ENCODE measurements around the gene MCF2L2. TPM values are rescaled to one million over a fixed set of nuclear protein-coding genes. Genes with fewer than 3 reads are reported as not detected.
A peak's percentile ranks its signal among the peaks of the same experiment; 100 is the strongest.

Gene MCF2L2
- total and polyA plus RNA-seq, 5 donors from 2014 or later, result 2.1 to 20.7 (median 4.0) TPM

DNA sequence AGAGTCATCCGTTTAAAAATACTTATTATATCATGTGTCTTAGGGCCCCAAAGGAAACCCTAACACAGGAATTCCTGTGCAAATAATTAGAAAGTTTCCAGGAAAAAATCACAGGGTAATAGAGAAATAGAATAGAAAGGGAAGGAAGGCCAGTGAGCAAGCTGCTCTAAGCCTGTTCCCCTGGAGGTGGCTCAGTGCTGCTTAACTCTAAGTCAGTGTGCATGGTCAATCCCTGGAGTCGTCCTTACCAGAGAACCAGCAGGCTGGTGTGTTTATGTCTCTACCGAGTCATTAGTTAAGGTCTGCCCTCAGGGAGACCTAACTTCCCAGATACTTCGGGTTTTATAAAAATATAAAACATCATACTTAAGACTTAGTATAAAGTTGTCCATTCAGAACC lies 21.0 kb upstream of the MCF2L2 start:
- Mint-ChIP-seq H3K27me3 (no peaks in the 10 kb centered on the region), H3K36me3 (peaks cover 10% of the 10 kb centered on the region), H3K4me1 (peaks cover 8 to 27% (median 18%) of the 10 kb centered on the region in 4 donors), H3K9me3 (peaks cover 0 to 2% (median 0%) of the 10 kb centered on the region in 7 donors), H3K27ac (no peak overlapping the region), H3K4me3 (peak overlapping the region in 2 of 4 donors; percentile 10 to 99)
- H3K4me1 ChIP-seq (ENCODE audit: control insufficient read depth, insufficient read depth, low read length, poor library complexity, severe bottlenecking), result peaks cover 19% of the 10 kb centered on the region
- no peak overlapping the region for H3K27ac ChIP-seq (ENCODE audit: insufficient read depth, low read length, poor library complexity, severe bottlenecking)
- H3K36me3 ChIP-seq (ENCODE audit: control insufficient read depth, insufficient read depth, low read length), result peaks cover 6% of the 10 kb centered on the region
- ATAC-seq (ENCODE audit: low read depth in 2 of 2) (no peak), DNase-seq (no peak)
- H3K27me3 ChIP-seq (ENCODE audit: control insufficient read depth, insufficient read depth, low read length), result no peaks in the 10 kb centered on the region
- H3K4me3 ChIP-seq (ENCODE audit: low read depth, low read length), result peak overlapping the region; percentile 4
- H3K9me3 ChIP-seq (ENCODE audit: control insufficient read depth in 2 of 2, low read length in 2 of 2), result peaks cover 4 to 6% of the 10 kb centered on the region in 2 experiments

DNA sequence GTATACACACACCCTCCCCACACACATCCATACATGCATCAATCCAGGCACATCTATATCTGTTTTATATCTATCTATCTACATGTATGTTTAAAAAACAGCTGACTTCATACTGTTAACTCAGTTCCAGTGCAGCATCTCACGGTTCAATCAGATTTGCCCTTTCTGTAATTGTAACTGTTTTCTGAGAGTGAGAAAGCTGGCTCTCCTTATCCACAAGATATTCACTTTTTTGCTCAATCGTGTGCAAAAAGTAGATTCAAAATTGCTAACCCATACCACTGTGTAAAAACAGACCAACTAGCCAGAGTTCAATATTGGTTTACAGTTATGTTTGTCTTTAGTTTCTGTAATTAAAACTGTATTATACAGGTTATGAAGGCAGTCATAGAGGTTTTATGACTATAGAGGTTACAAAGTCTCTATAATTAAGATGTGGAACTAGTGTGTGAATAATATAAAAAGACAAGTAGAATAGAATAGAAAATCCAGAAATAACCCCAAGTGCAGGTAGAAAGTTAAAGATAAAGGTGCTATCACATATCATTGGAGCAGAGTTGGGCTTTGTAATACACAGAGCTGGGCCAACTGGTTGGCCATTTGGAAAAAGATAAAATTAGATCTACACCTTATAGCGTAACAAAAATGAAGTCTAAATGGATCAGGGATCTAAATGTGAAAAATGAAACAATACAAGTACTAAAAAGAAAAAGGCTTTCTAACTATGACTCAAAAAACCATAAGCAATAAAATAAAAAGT lies 20.1 kb upstream of the MCF2L2 start:
- no peak for DNase-seq
- peaks cover 5% of the 10 kb centered on the region for H3K36me3 Mint-ChIP-seq
- H3K4me3 Mint-ChIP-seq, result peak overlapping the region; percentile 91 to 99 (median 95)
- peak overlapping the region in 1 of 3 donors; percentile 70 for H3K27ac Mint-ChIP-seq
- peaks cover 8 to 27% (median 18%) of the 10 kb centered on the region in 4 donors for H3K4me1 Mint-ChIP-seq
- H3K4me3 ChIP-seq (ENCODE audit: low read depth, low read length), result peak overlapping the region; percentile 87
- no peaks in the 10 kb centered on the region for H3K27me3 ChIP-seq (ENCODE audit: control insufficient read depth, insufficient read depth, low read length)
- peaks cover 10 to 12% of the 10 kb centered on the region in 2 experiments for H3K9me3 ChIP-seq (ENCODE audit: control insufficient read depth in 2 of 2, low read length in 2 of 2)
- H3K36me3 ChIP-seq (ENCODE audit: control insufficient read depth, insufficient read depth, low read length), result peaks cover 6% of the 10 kb centered on the region
- H3K9me3 Mint-ChIP-seq, result peaks cover 0 to 7% (median 3%) of the 10 kb centered on the region in 7 donors
- H3K27ac ChIP-seq (ENCODE audit: insufficient read depth, low read length, poor library complexity, severe bottlenecking), result no peak overlapping the region
- peaks cover 19% of the 10 kb centered on the region for H3K4me1 ChIP-seq (ENCODE audit: control insufficient read depth, insufficient read depth, low read length, poor library complexity, severe bottlenecking)
- H3K27me3 Mint-ChIP-seq, result no peaks in the 10 kb centered on the region
- ATAC-seq (ENCODE audit: low read depth in 2 of 2), result no peak

DNA sequence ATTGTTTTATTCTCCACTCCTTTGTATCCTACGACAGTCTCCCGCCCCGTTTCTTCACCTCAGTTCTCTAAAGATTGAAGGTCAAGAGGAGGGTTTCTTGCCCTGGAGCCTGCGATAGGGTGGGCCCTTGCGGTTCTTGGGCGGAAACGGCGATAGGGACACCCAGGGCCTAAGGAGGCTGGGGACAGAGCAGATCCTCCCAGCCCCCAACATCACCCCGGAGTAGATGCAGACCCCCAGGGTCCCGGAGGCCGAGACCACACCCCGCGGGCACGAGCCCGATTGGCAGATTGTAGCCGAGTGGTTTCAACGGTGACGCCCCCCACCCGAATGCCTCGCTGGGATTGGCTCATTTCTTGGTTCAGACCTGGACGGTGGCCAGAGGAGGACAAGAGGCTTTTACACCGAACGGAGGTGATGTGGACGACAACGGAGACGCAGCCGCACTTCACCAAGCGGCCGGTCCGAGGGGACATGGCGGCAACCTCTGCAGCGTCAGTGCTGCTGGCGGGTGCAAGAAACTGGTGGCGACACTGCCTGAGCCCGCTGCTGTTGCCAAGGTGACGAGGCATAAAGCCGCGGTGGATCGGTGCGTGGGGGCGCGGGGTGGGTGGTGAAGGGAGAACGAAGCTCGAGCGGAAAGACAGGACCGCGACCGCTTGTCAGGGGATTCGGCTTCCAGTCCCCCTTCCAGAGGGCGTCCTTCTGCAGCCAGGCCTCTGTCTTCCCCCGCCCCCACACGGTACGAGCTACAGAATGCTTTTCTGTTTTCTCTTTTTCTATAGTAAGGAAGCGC lies 19.0 kb upstream of the MCF2L2 start:
- Histone ChIP-seq H3K4me1 (ENCODE audit: control insufficient read depth, insufficient read depth, low read length, poor library complexity, severe bottlenecking) (peaks cover 19% of the 10 kb centered on the region), H3K27me3 (ENCODE audit: control insufficient read depth, insufficient read depth, low read length) (no peaks in the 10 kb centered on the region), H3K27ac (ENCODE audit: insufficient read depth, low read length, poor library complexity, severe bottlenecking) (peak overlapping the region; percentile 19), H3K4me3 (ENCODE audit: low read depth, low read length) (peak overlapping the region; percentile 87), H3K9me3 (ENCODE audit: control insufficient read depth in 2 of 2, low read length in 2 of 2) (peaks cover 19 to 20% of the 10 kb centered on the region in 2 experiments), H3K36me3 (ENCODE audit: control insufficient read depth, insufficient read depth, low read length) (peaks cover 4% of the 10 kb centered on the region)
- H3K36me3 Mint-ChIP-seq, result peaks cover 10% of the 10 kb centered on the region
- no peaks in the 10 kb centered on the region for H3K27me3 Mint-ChIP-seq
- DNase-seq, result peak; percentile 49 to 83 (median 55)
- H3K4me3 Mint-ChIP-seq, result peak overlapping the region; percentile 91 to 99 (median 95)
- peaks cover 0 to 14% (median 9%) of the 10 kb centered on the region in 7 donors for H3K9me3 Mint-ChIP-seq
- ATAC-seq (ENCODE audit: low read depth in 2 of 2), result peak; percentile 77 to 81
- peak overlapping the region; percentile 74 to 93 (median 89) for H3K27ac Mint-ChIP-seq
- H3K4me1 Mint-ChIP-seq, result peaks cover 8 to 27% (median 18%) of the 10 kb centered on the region in 4 donors

DNA sequence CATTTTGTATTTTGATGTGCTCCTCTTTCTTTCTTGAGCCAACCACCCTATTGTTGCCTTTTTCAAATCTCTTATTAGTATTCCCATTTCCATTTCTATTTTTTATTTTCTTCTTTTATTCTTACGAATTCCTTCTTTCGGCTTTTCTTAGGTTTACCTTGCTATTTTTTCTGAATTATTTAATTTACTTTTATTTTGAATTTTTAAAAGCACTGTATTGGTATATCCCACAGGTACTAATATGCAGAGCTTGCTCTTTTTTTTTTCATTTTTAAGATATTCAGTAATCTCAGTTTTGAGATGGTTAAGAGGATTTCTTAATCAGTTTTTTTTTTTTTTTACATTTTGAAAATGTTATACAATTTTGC lies 18.4 kb upstream of the MCF2L2 start:
- Histone ChIP-seq H3K27me3 (ENCODE audit: control insufficient read depth, insufficient read depth, low read length) (no peaks in the 10 kb centered on the region), H3K36me3 (ENCODE audit: control insufficient read depth, insufficient read depth, low read length) (no peaks in the 10 kb centered on the region), H3K4me1 (ENCODE audit: control insufficient read depth, insufficient read depth, low read length, poor library complexity, severe bottlenecking) (peaks cover 19% of the 10 kb centered on the region), H3K9me3 (ENCODE audit: control insufficient read depth in 2 of 2, low read length in 2 of 2) (peaks cover 19 to 20% of the 10 kb centered on the region in 2 experiments), H3K4me3 (ENCODE audit: low read depth, low read length) (peak overlapping the region; percentile 87), H3K27ac (ENCODE audit: insufficient read depth, low read length, poor library complexity, severe bottlenecking) (no peak overlapping the region)
- Mint-ChIP-seq H3K4me3 (peak overlapping the region; percentile 91 to 99 (median 95)), H3K27me3 (no peaks in the 10 kb centered on the region), H3K9me3 (peaks cover 0 to 14% (median 9%) of the 10 kb centered on the region in 7 donors), H3K4me1 (peaks cover 8 to 27% (median 18%) of the 10 kb centered on the region in 4 donors), H3K27ac (peak overlapping the region in 1 of 3 donors; percentile 89), H3K36me3 (peaks cover 6% of the 10 kb centered on the region)
- DNase-seq (no peak), ATAC-seq (ENCODE audit: low read depth in 2 of 2) (no peak)

DNA sequence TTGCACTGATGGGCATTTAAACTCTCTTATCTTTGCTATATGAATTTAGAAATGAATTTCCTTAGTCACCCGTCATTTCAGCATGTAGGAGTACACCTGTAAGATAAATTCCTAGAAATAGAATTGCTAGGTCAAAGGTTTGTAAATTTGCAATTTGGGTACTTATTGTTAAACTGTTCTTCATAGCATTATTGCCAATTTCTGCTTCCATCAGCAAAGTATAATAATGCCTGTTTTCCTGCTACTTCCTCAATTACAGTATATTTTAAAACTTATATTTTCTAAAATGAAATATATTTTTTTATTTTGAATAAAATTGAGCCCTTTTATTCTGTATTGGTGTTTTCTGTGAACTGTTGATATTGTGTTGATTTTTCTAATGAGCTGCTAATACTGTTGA lies 16.3 kb upstream of the MCF2L2 start:
- peaks cover 19 to 20% of the 10 kb centered on the region in 2 experiments for H3K9me3 ChIP-seq (ENCODE audit: control insufficient read depth in 2 of 2, low read length in 2 of 2)
- H3K4me3 ChIP-seq (ENCODE audit: low read depth, low read length), result no peak overlapping the region
- peaks cover 4% of the 10 kb centered on the region for H3K27me3 Mint-ChIP-seq
- H3K27ac ChIP-seq (ENCODE audit: insufficient read depth, low read length, poor library complexity, severe bottlenecking), result no peak overlapping the region
- no peak overlapping the region for H3K4me3 Mint-ChIP-seq
- DNase-seq (no peak), ATAC-seq (ENCODE audit: low read depth in 2 of 2) (no peak)
- peaks cover 6% of the 10 kb centered on the region for H3K36me3 Mint-ChIP-seq
- H3K27me3 ChIP-seq (ENCODE audit: control insufficient read depth, insufficient read depth, low read length), result no peaks in the 10 kb centered on the region
- H3K9me3 Mint-ChIP-seq, result peaks cover 0 to 14% (median 9%) of the 10 kb centered on the region in 7 donors
- peaks cover 16% of the 10 kb centered on the region for H3K4me1 ChIP-seq (ENCODE audit: control insufficient read depth, insufficient read depth, low read length, poor library complexity, severe bottlenecking)
- H3K36me3 ChIP-seq (ENCODE audit: control insufficient read depth, insufficient read depth, low read length), result no peaks in the 10 kb centered on the region
- H3K4me1 Mint-ChIP-seq, result peaks cover 8 to 23% (median 17%) of the 10 kb centered on the region in 4 donors
- H3K27ac Mint-ChIP-seq, result no peak overlapping the region

DNA sequence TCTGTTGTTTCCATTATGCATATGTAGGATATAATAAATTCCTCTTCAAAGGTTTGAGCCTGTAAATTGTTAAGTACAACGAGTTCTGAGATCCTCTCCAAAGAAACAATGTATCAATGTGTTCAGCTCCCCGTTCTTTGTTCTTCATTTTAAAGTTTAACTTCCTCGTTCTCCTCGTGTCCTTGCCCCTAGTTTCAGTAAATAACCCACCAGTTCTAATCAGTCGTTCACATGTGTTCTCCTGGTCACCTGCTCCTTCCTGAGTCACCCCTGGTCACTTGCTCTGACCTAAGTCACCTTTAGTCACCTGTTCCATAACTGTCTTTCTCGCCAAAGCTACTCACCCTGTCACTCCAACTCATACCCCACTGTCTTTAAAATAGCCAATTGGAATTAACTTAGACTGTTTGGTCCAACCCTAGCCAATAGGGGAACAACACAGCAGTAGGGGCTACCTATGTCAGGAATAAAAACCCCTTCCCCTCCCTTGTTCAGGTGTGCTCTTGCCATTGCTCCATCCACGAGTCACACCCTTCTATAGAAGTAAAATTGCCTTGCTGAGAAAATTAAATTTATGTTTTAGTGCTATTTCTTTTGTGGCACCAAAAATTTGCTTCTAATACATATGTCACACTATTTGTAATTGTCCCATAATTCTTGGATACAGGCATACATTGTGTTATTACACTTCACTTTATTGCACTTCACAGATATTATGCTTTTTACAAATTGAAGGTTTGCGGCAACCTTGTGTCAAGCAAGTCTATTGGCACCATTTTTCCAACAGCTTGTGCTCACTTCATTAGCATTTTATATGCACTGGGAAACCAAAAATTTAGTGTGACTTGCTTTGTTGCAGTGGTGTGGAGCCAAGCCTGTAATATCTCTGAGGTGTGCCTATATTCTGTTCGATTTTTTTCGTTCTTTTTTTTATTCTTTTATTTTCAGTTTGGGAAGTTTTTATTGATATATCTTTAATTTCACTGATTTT lies 15.3 kb upstream of the MCF2L2 start:
- Histone ChIP-seq H3K4me1 (ENCODE audit: control insufficient read depth, insufficient read depth, low read length, poor library complexity, severe bottlenecking) (peaks cover 12% of the 10 kb centered on the region), H3K36me3 (ENCODE audit: control insufficient read depth, insufficient read depth, low read length) (no peaks in the 10 kb centered on the region), H3K9me3 (ENCODE audit: control insufficient read depth in 2 of 2, low read length in 2 of 2) (peaks cover 19 to 20% of the 10 kb centered on the region in 2 experiments), H3K27me3 (ENCODE audit: control insufficient read depth, insufficient read depth, low read length) (no peaks in the 10 kb centered on the region), H3K27ac (ENCODE audit: insufficient read depth, low read length, poor library complexity, severe bottlenecking) (no peak overlapping the region), H3K4me3 (ENCODE audit: low read depth, low read length) (no peak overlapping the region)
- no peak for DNase-seq
- no peak for ATAC-seq (ENCODE audit: low read depth in 2 of 2)
- Mint-ChIP-seq H3K9me3 (peaks cover 0 to 14% (median 9%) of the 10 kb centered on the region in 7 donors), H3K4me1 (peaks cover 4 to 19% (median 12%) of the 10 kb centered on the region in 4 donors), H3K27me3 (peaks cover 4% of the 10 kb centered on the region), H3K4me3 (peak overlapping the region in 1 of 4 donors; percentile 57), H3K27ac (peak overlapping the region in 1 of 3 donors; percentile 21), H3K36me3 (peaks cover 6% of the 10 kb centered on the region)

DNA sequence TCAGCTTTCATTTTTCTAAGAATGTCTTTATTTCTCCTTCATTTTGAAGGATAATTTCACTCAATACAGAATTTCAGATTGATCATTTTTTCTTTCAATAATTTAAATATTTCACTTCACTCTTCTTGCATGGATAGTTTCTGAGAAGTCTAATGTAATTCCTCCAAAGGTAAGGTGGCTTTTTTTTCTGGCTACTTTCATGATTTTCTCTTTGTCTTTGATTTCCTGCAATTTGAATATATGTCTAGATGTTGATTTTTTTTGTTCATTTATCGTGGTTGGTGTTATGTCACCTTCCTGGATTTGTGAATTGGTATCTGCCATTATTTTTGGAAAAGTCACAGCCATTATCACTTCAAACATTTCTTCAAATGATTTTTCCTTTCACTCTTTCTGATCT lies 14.6 kb upstream of the MCF2L2 start:
- Histone ChIP-seq H3K4me1 (ENCODE audit: control insufficient read depth, insufficient read depth, low read length, poor library complexity, severe bottlenecking) (peaks cover 12% of the 10 kb centered on the region), H3K27me3 (ENCODE audit: control insufficient read depth, insufficient read depth, low read length) (no peaks in the 10 kb centered on the region), H3K9me3 (ENCODE audit: control insufficient read depth in 2 of 2, low read length in 2 of 2) (peaks cover 19 to 20% of the 10 kb centered on the region in 2 experiments), H3K4me3 (ENCODE audit: low read depth, low read length) (no peak overlapping the region), H3K27ac (ENCODE audit: insufficient read depth, low read length, poor library complexity, severe bottlenecking) (no peak overlapping the region), H3K36me3 (ENCODE audit: control insufficient read depth, insufficient read depth, low read length) (no peaks in the 10 kb centered on the region)
- H3K27ac Mint-ChIP-seq, result no peak overlapping the region
- no peak for ATAC-seq (ENCODE audit: low read depth in 2 of 2)
- no peak overlapping the region for H3K4me3 Mint-ChIP-seq
- peaks cover 4% of the 10 kb centered on the region for H3K27me3 Mint-ChIP-seq
- peaks cover 4 to 16% (median 9%) of the 10 kb centered on the region in 4 donors for H3K4me1 Mint-ChIP-seq
- peaks cover 6% of the 10 kb centered on the region for H3K36me3 Mint-ChIP-seq
- DNase-seq, result no peak
- peaks cover 0 to 14% (median 9%) of the 10 kb centered on the region in 7 donors for H3K9me3 Mint-ChIP-seq
